Upper lobe of left lung (tissue), 4 donors: Measurements from ENCODE around the gene WDR11.

Experiments
- CTCF ChIP-seq, 6 experiments: fragments of 450-650 bp in 4 of 6; fragments of 200-600 bp in 2 of 6; sonication (generic) in 2 of 6; IDR thresholded peaks; one replicate each; pipeline ENCODE4 v1.5.1; 2016 to 2019; ENCODE audit warnings: antibody characterized with exemption in 6 of 6
- POLR2AphosphoS5 ChIP-seq, 2 donors: sonication (generic); formaldehyde crosslinking; IDR thresholded peaks; one replicate each; pipeline ENCODE4 v1.5.1; 2017; ENCODE audit warnings: antibody characterized with exemption in 2 of 2

- TF ChIP-seq POLR2AphosphoS5 (IDR thresholded peaks at IDR 0.05) (no peak), CTCF (IDR thresholded peaks at IDR 0.05) (no peak)
Measured at GRCh38 chr10:120905268-120905667, 54.1 kb downstream of the WDR11 start.
